ENCODE measurements around the gene CNOT8. TPM values are rescaled to one million over a fixed set of nuclear protein-coding genes. Genes with fewer than 3 reads are reported as not detected.

Gene CNOT8
- total RNA-seq, 2 experiments from 2014 or later = 125 to 133 TPM

GRCh38 chr5:154917757-154918156 lies 59.3 kb downstream of the CNOT8 start:
- H3K36me3 ChIP-seq (ENCODE audit: insufficient read depth, low read length) = peaks cover 67% of the 10 kb centered on the region
- Mint-ChIP-seq H3K36me3 (ENCODE audit: low read depth) (peaks cover 77% of the 10 kb centered on the region), H3K27me3 (no peaks in the 10 kb centered on the region)

GRCh38 chr5:154923441-154924430 lies 65.3 kb downstream of the CNOT8 start:
- intact Hi-C loops (cut with DNase I, micrococcal nuclease) = no loop called here
- Histone ChIP-seq H3K27ac (ENCODE audit: low read depth in 1 of 2, low read length in 2 of 2) (no peak overlapping the region), H3K9me3 (ENCODE audit: control insufficient read depth in 1 of 2, insufficient read depth in 1 of 2, low read length in 2 of 2) (no peaks in the 10 kb centered on the region), H3K36me3 (ENCODE audit: insufficient read depth, low read length) (peaks cover 76% of the 10 kb centered on the region), H3K4me1 (ENCODE audit: insufficient read depth, low read length) (no peaks in the 10 kb centered on the region), H3K27me3 (ENCODE audit: control insufficient read depth in 1 of 2, insufficient read depth in 2 of 2, low read length in 2 of 2) (no peaks in the 10 kb centered on the region), H3K4me3 (ENCODE audit: low read length) (no peak overlapping the region)
- ATAC-seq (ENCODE audit: poor library complexity) (no peak), DNase-seq (no peak)
- TF ChIP-seq CTCF (IDR thresholded peaks at IDR 0.05) = no peak
- ChIA-PET CTCF (no interaction called here), POLR2A (no interaction called here)
- Mint-ChIP-seq H3K27ac (no peak overlapping the region), H3K4me3 (no peak overlapping the region), H3K27me3 (no peaks in the 10 kb centered on the region), H3K36me3 (ENCODE audit: low read depth) (peaks cover 75% of the 10 kb centered on the region), H3K9me3 (no peaks in the 10 kb centered on the region), H3K4me1 (ENCODE audit: low read depth) (no peaks in the 10 kb centered on the region)

More at GRCh38 chr5:154917757-154918156, 59.3 kb downstream of the CNOT8 start:
- Histone ChIP-seq H3K27me3 (ENCODE audit: control insufficient read depth in 1 of 2, insufficient read depth in 2 of 2, low read length in 2 of 2) (no peaks in the 10 kb centered on the region), H3K9me3 (ENCODE audit: control insufficient read depth in 1 of 2, insufficient read depth in 1 of 2, low read length in 2 of 2) (no peaks in the 10 kb centered on the region), H3K4me3 (ENCODE audit: low read length) (no peak overlapping the region), H3K4me1 (ENCODE audit: insufficient read depth, low read length) (no peaks in the 10 kb centered on the region), H3K27ac (ENCODE audit: low read depth in 1 of 2, low read length in 2 of 2) (no peak overlapping the region)
- no peak for TF ChIP-seq CTCF (IDR thresholded peaks at IDR 0.05)
- ATAC-seq (ENCODE audit: poor library complexity) (no peak), DNase-seq (no peak)
- H3K4me3 Mint-ChIP-seq = no peak overlapping the region
- H3K4me1 Mint-ChIP-seq (ENCODE audit: low read depth) = no peaks in the 10 kb centered on the region
- ChIA-PET CTCF (interaction anchor here (1.1 kb wide), 1 partner anchor 267 kb away, joined by 3 read pairs; no protein-coding TSS in a partner anchor), POLR2A (interaction anchor here (0.6 kb wide), 1 partner anchor 213 kb away, joined by 4 read pairs; no protein-coding TSS in a partner anchor)
- no peak overlapping the region for H3K27ac Mint-ChIP-seq
- intact Hi-C loops (cut with DNase I, micrococcal nuclease) = no loop called here
- H3K9me3 Mint-ChIP-seq = no peaks in the 10 kb centered on the region

Small RNA genes within 50 kb of the gene (microRNA-seq; reads per million reads assigned to microRNA genes)
- not detected for gene MIR378H (ENCODE audit: borderline microRNAs expressed, borderline replicate concordance)

Other genes with a start within 250 kb of the CNOT8 start
- 10 to 100 TPM; 88.7 to 97.6 TPM for gene LARP1, start 103.2 kb upstream of the CNOT8 start, total RNA-seq
- gene FAXDC2, start 8.0 kb upstream of the CNOT8 start, total RNA-seq = not detected
- 1 to 10 TPM; 2.7 to 3.7 TPM for gene GEMIN5, start 79.6 kb downstream of the CNOT8 start, total RNA-seq
- gene MRPL22, start 82.4 kb downstream of the CNOT8 start, total RNA-seq = 10 to 100 TPM; 29.9 to 30.2 TPM
- gene KIF4B, start 155.1 kb downstream of the CNOT8 start, total RNA-seq = not detected

Data from CD4-positive, alpha-beta T cell (primary cell).